HG03025 (cell line): ENCODE results near the gene LRRFIP1.
"Not testable (repeated sequence)": the region's sequence is repeated elsewhere in the genome, so short reads cannot be mapped to it uniquely, and the experiment has no call there.

Experiments
- ATAC-seq: cut with Tn5 transposase; IDR thresholded peaks from one replicate; pipeline ENCODE4 v1.9.1; 2021; ENCODE audit warnings: mild to moderate bottlenecking, moderate library complexity; ENCODE audit not compliant: unreplicated experiment, low FRiP score

Gene LRRFIP1

DNA sequence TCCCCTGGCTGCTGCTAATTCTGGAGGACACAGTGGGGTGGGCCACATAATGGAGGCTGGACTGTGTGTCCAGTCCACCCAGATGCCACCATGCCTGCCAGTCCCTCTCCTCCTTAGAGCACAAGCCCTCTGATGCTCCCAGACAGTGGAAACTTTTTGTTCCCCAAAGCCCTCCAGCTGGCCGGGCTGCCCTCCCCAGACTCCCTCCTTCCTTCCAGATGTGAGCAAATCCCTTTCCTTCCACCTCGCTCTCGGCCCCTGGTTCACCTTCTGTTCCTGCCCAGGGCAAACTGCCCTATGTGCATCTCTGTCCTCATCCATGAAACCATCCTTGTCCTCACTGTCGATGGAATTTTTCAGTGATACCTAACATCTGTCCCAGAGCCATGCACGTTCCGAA lies 33.9 kb downstream of the LRRFIP1 start:
- no peak for ATAC-seq

DNA sequence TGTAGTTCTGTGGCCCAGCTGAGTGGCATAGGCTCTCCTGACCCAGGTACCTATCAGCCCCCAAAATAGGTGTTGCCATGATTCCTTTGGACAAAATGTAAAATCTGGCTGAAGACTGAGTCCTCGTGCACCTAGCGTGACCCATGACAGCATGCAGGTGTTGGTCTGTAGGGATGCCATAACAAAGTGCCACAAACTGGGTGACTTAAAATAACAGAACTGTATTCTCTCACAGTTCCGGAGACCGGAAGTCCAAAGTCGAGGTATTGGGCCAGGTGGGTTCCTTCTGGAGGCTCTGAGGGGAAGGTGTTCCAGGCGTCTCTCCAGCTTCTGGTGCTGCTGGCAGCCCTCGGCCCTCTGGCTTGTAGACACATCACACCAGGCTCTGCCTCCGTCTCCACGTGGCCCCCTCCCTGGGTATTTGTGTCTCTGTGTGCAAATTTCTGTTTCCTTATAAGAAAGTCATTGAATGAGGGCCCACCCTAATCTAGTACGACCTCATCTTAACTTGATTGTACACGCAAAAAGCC lies 34.5 kb downstream of the LRRFIP1 start:
- no peak for ATAC-seq

DNA sequence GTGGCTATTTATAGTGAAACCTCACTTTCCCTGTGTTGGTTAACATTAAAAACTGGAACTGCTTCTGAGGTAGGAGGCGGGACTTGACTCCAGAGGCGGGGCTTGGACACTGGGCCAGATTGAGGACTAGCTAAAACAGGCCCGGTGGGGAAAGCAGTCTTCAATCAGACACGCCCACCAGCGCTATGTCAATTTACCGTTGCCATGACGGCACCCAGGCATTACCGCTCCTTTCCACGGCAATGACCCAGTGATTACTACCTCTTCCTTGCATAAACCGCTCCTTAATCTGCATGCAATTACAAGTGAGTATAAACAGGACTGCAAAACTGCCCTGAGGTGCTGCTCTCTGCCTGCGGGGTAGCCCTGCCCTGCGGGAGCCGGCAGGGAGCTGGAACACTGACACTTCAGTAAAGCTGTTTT lies 35.3 kb downstream of the LRRFIP1 start:
- ATAC-seq, result no peak

DNA sequence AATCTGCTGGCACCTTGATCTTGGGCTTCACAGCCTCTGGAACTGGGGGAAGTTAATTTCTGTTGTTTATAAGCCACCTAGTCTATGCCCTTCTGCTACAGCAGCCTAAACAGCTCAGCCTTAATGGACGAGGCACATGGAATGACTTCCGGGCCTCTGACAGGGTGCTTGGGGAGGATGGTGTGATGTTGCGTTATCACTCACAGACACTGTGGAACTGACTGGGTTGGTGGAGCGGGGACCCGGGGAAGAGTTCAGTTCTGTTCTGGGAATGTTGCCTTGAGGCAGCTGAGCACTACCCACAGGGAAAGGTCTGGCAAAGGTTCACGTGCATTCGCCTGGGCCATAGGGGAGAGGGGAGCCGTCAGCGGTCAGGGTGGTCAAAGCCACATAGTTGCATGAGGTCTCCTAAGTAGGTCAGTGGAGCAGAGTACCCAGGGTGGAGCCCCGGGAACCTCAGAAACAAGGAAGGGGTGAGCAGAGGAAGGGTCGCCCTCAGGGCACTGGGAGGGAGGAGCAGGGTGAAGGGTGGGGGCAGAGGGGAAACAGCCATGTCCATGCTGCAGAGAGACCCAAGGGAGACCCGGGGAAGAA lies 36.2 kb downstream of the LRRFIP1 start:
- ATAC-seq, result no peak

DNA sequence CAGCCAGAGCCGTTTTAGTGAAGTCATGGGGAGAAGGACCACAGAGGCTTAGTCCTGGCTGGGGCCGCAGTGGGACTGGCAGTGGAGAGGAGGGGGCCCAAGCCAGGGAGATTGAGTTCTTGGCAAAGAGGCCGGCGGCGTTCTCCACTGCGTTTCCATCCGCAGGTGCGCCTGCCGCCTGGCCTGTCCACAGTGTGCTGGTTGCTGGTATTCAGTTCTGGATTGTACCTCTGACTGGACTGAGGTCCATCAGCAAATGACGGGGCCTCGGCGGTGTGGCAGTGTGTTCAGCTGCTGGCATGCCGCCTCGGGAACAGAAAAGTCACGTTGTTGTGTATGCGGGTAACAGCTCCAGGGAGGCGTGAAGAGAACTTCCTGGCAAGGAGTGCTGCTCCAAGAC lies 36.8 kb downstream of the LRRFIP1 start:
- no peak for ATAC-seq

DNA sequence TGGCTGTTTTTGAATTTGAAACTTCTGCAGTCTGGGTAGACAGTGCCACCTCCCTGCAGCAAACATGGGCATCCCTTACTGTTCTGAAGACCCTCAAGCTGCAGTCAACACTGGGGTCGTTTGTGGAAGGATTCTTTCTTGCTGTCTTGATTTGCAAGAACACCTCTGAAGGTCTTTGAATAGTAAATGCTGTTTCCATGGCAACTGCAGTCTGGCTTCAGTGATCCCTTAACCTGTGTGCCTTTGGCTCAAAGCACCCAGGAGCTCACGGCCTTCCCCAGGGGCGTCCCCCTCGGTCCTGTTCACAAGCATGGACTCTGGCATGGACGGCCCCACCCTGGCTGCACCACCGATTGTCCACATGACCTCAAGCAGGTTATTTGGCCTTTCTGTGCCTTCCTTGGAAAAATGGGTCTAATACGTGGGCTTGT lies 38.3 kb downstream of the LRRFIP1 start:
- ATAC-seq, result no peak

DNA sequence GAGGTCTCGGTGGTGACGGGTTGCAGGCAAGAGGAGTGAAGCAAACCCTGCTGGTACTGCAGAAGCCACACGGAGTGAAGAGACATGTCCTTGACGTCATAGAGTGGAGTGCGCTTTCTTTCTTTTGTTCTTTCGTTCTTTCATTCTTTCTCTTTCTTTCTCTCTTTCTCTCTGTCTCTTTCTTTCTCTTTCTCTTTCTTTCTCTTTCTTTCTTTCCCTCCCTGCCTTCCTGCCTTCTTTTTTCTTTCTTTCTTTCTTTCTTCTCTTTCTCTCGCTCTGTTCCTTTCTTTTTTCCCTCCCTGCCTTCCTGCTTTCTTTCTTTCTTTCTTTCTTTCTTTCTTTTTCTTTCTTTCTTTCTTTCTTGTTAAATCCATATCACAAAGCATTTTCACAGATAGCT lies 39.2 kb downstream of the LRRFIP1 start:
- no peak for ATAC-seq

DNA sequence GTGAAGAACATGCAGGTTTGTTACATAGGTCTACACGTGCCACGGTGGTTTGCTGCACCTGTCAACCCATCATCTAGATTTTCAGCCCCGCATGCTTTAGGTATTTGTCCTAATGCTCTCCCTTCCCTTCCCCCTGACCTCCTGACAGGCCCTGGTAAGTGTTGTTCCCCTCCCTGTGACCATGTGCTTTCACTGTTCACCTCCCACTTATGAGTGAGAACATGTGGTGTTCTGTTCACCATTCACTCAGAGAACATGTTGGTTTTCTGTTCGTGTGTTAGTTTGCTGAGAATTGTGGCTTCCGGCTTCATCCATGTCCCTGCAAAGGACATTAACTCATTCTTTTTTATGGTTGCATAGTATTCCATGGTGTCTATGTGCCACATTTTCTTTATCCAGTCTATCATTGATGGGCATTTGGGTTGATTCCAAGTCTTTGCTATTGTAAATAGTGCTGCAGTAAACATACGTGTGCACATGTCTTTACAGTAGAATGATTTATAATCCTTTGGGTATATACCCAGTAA lies 39.7 kb downstream of the LRRFIP1 start:
- not testable (repeated sequence) for ATAC-seq

DNA sequence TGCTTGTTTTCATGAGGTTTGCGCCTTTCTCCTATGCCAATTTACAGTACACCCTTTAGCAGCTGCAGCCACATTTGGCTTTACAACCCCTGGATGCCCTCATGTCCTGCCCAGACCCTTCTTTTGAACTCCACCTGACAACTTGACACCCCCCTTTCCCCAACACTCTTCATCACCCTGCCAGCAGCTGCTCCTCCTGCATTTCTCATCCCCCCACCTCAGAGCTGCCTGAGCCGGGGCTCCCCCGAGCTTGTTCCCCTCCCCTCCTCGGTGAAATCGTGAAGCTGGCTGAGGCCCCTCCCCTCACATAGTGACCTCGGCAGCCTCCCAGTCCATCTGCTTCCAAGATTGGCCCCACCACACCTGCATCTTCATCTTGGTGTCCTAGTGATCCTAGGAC lies 40.5 kb downstream of the LRRFIP1 start:
- no peak for ATAC-seq

DNA sequence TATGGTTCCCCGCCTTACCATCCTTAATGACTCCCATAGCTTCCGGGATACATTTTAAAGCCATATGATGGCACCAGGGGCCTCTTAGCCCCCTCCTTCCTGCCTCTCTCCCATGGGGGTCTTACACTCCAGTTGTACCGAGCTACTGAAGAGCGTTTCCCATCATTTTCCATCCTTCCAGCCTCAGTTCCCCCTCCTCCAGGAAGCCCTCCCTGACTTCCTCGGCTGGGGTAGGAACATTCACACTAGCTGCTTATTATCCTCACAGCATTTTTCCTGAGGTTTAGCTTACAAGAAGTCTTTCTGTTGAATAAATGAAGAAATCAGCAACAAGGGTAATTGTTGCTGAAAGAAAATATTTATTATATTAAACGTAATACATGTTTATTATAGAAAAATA lies 41.1 kb downstream of the LRRFIP1 start:
- no peak for ATAC-seq

DNA sequence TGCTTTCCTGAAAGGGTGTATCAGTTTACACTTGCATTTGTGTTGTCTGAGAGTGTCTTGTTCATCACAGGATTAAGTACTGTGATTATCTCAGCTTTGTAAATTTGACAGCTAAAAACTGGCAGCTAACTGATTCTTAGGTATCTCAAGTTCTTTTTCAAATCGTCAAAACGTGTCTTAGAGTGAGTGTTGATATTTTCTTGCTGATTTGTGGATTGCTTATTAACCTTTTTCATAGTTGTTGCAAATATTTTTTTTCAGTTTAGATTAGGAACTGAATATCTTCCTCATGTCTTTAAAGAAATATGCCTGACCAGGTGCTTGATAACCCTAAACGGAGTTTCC lies 41.9 kb downstream of the LRRFIP1 start:
- no peak for ATAC-seq

DNA sequence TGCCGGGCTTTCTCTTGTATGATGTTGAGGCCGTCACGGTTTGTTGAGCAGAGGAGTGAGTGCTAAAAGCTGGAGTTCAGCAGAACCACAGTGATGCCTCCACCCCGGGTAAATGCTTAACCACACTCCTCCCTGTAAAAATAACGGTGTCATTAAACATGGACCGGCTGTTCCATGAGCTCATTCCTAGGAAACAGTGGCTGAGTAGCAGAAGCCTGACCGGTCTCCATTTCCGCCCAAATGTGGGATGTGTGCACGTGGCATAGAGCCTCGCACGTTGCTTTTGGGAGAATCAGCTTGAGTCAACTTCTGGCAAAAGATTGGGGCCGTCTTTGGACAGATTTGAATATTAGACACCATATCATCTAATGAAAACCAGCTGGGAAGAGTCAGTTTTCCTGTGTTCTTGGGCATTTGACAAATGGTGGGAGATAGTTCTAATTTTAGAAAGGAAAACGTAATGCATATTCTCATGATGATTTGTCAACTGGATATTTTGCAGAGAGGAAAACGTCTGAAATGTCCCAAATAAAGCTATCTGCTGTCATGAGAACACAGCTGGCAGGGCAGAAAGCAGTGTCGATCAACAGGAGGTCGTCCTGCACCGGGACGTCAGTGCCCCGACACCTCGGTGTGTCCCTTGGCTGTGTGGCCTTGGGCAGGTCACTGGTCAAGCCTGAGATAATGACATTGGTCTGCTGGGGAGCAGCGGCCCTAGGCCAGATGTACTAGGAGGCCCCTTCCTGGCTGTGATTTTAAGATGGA lies 42.4 kb downstream of the LRRFIP1 start:
- no peak for ATAC-seq

DNA sequence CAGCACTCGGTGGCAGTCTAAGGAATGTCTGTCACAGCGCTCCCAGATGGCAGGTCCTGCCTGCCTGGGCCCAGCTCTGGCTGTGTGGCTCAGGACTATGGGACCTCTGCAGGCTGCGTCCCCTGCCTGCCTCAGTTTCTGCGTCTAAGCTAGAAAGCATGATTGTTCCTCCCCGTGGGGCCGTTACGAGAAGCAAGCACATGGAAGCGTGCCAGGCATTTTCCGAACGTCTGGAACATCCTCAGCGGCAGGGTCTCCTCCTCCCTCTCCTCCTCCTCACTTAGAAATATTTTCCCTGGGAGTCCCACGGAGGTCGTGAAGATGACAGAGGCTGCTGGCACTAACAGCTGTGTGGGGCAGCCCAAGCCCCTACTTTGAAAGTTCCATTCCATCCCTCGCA lies 43.3 kb downstream of the LRRFIP1 start:
- ATAC-seq, result no peak

DNA sequence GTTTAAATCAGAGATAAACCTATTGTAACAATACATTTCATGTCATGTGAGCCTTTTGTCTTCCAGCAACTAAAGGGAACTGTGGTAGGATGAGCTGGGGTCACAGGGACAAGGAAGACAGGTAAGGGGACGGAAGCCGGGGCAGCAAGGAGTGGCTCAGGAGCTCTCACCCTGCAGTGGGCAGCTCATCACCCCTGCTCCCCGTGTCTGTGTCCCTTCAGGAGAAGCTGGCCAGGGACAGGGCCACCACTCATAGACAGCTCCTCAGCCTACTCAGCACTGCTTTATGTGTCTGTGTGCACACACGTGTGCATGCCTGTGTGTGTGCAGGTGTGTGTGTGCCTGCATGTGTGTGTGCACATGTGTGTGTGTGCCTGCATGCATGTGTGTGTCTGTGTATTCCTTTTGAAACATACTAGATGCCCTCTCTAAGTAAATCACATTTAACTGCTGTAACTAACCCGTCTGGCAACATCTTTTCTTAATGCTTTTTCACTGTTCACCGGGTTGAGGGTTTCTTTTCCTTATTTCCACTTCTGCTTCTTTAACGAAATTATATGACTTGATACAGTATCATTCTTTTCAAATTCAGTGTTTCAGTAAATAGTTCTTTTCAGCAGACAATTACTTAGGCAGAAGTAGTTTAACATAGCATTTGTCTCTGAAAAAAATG lies 44.2 kb downstream of the LRRFIP1 start:
- ATAC-seq, result no peak

DNA sequence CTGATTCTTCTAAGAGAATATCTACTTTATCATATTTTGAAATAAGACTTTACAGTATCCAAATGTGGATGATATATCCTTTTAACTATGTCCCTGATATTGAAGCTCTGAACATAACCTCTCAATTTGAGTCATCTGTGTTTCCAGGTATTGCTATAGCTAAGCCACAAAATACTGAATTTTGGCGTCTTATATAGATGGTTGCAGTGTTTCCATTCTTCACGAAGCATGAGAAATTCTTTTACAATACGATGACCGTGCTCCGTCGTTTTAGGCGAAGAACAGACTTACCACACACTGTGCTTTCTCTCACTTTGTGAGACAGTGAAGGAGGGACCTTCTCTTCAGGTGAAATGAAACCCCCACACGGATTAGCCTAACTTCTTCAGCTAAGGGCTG lies 45.3 kb downstream of the LRRFIP1 start:
- no peak for ATAC-seq

DNA sequence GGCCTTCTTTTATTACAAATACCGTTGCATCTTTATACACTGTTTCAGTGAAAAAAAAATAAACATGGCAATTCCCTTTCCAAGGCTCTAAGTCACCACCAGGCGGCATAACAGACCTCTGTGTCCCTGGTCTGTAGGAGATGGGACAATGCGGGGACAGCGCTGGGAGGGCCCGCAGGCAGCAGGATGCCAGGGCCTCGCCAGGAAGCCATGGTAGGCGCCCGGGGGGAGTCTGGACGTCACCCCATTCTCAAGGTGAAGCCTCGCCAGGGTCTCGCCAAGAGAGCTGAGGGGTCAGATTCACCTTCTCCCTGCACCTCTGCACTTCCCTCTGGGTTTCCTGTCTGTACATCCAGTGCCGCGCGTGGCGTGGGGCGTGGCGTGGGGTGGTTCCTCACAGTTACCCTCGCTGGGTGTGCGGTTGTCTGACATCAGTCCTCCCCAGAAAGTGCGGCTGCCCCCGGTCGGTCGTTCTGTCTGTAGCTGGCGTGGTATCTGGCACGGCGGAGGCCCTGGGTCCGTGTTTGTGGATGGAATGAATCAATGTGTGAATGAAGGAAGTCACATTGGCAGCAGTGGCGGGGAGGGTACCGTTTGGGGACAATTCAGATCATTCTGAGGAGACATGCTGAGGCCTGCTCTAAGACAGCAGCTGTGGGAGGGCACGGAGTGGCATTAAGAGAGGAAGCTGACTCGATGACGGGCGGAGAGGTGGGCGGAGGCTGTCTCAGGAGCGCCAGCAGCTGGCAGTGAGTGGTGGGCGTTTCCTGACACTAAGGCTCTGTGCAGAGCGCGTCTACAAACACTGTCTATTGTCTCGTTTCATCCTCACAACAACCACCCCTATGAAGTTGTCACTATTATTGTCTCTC lies 46.0 kb downstream of the LRRFIP1 start:
- ATAC-seq, result no peak

DNA sequence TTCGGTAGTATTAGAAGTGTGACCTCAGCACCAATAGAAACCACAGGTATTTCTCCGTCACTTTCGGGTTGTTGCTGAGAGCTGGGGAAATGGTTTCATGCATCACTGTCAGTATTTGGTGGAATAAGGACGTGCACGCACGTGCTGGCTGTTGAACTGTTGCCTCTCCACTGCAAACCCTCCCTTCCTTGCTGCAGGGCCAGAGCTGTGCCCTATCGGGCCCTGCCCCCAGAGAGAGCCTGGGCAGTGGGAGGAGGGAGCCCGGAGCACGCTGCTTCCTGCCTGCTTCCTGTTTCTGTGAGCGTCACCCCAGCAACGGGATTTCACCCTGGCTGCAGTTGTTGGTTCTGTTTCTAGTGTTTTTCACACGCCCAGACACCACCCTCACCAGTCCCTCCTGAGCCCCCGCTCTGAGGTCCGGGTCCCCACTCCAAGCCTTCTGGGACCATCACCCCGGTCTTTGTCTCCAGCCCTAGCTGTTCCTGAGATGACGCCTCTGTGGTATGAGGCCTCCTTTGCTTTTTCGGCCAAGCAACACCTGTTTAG lies 47.4 kb downstream of the LRRFIP1 start:
- peak; percentile 87 for ATAC-seq

DNA sequence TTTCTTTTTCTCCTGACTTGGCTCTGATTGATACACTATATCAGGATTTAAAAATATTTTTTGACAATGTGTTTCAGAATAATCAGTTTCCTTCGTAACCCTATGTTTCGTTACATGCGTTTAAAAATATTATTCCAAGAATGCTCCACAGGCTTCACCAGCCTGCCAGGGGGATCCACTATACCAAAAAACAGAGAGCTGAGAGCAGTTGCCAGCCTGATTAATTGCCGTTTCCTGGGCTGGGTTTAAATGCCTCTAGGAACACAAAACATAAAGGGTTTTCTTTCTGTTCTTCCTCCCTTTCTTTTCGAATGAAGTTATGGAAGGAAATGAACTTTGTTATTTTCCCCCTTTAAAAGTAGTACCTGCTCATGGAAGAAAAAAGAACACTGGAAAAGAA lies 47.9 kb downstream of the LRRFIP1 start:
- ATAC-seq, result no peak

DNA sequence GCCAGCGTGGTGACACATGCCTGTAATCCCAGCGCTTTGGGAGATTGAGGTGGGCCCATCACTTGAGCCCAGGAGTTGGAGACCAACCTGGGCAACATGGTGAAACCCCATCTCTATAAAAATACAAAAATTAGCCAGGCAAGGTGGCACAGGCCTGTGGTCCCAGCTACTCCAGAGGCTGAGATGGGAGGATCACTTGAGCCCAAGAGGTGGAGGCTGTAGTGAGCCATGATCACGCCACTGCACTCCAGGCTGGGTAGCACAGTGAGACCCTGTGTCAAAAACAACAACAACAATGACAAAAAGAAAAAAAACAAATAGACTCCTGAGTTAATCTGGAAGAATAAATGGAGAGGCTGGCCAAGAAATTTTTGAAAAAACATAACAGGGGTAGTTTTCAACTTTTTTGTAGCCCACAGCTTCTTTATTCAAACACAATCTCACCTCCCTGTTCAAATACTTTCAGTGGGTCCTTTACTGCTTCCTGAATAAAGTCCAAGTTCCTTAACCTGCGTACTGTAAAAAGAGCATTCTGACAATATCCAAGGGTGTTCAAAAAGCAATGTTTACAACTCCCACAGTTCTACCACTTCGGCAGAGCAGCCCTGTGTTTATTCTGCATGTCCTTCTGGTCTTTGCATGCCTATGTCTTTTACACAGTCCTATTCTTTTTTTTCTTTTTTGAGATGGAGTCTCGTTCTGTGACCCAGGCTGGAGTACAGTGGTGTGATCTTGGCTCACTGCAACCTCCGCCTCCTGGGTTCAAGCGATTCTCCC lies 53.5 kb downstream of the LRRFIP1 start:
- ATAC-seq, result no peak
